Jurkat, Clone E6-1 (cell line): ENCODE measurements around the gene NRSN2.
A peak's percentile ranks its signal among the peaks of the same experiment; 100 is the strongest.
"Not testable (repeated sequence)": the region's sequence is repeated elsewhere in the genome, so short reads cannot be mapped to it uniquely, and the experiment has no call there.

Source experiments
- DNase-seq: peaks from one replicate; pipeline ENCODE4 v3.0.0-alpha.2; 2011; ENCODE audit warnings: low read depth, low spot score
- H3K4me3 ChIP-seq: 2 replicates; pipeline ENCODE4 v1.5.1; 2011; ENCODE audit warnings: mild to moderate bottlenecking, low read length, control low read depth, moderate library complexity

The NRSN2 gene

DNA sequence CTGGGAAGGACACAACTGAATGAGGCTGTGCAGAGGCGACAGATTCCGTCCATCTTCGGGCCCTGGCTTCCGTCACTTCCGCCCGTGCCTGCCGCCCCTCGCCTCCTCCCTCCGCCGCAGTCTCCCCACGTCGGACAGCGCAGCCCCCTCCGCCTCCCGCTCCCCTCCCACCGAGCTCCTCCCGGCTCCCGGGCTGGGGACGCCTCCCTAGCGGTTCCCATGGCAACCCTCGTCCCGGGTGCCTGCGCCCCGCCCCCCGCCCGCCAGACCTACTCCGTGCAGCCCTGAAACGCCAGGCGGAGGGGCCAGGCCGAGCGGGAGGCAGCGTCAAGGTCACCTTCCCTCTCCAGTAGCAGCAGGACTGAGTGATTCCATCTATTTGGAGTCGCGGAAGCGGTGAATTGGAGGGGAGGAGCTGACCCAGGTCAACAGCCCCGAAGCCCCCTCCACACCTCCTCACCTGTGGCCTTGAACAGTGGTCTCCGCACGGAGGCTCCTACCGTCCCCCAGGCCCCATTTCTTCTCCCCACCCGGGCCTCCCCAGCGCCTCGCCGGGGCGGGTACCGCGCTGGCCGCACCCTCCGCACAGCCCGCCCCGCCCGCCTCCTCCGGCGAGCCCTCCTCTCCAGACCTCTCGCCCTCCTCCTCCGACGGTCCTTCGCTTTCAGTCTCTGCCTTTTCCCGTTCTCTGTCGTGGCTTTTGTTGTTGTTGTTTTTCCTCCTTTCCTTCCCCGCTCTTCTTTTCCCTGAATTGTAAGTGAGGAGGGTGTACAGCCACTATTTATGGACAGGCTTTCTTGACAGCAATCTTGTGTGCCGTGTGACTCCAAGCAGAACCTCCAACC, 951 bp downstream of the NRSN2 start:
- peak; percentile 49 for DNase-seq
- peak overlapping the region; percentile 68 for H3K4me3 ChIP-seq

- no peak overlapping the region for H3K4me3 ChIP-seq
- no peak for DNase-seq
These were observed 2.3 kb downstream of the NRSN2 start for GRCh38 chr20:348972-349841.

DNA sequence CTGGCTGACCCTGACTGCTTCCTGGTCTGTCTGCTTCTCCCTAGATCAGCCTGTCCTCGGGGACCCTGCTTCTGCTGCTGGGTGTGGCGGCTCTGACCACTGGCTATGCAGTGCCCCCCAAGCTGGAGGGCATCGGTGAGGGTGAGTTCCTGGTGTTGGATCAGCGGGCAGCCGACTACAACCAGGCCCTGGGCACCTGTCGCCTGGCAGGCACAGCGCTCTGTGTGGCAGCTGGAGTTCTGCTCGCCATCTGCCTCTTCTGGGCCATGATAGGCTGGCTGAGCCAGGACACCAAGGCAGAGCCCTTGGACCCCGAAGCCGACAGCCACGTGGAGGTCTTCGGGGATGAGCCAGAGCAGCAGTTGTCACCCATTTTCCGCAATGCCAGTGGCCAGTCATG, 6.3 kb downstream of the NRSN2 start:
- DNase-seq = no peak
- H3K4me3 ChIP-seq = no peak overlapping the region

DNA sequence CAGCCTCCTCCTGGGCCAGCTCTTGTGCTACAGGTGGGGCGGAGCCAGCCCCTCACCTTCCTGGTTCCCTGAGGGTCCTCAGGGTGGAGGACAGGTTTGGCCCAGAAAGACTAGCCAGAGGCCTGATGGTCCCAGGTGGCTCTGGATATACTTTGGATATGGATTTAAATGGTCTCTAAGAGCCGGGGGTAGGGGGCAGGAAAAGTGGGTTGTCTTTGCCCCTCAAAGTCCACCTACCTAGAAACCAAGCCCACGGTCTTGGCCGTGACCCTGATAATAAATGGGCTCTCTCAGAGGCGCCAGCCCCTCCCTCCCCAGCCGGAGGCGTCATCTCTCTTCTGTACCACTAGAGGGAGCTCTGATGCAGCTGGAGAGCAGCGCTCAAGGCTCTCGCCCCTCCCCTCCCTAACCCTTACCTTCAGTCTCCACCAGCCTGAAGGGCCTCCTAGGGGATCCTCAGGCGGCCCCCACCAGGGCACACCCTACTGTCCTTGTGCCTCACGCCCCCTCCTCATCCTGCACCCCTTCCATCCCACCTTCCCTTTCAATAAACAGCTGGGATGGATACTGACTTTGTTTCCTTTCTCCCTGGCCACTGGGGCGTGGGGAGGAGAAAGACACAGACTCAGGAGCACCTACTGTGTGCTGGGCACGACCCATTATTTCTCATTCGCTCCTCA, 7.5 kb downstream of the NRSN2 start:
- DNase-seq = peak; percentile 65

GRCh38 chr20:356154-356553, 9.2 kb downstream of the NRSN2 start:
- H3K4me3 ChIP-seq, DNase-seq: not testable (repeated sequence)

More for the DNA sequence above, 7.5 kb downstream of the NRSN2 start:
- H3K4me3 ChIP-seq = no peak overlapping the region

GRCh38 chr20:356745-357144, 9.8 kb downstream of the NRSN2 start:
- no peak overlapping the region for H3K4me3 ChIP-seq

DNA sequence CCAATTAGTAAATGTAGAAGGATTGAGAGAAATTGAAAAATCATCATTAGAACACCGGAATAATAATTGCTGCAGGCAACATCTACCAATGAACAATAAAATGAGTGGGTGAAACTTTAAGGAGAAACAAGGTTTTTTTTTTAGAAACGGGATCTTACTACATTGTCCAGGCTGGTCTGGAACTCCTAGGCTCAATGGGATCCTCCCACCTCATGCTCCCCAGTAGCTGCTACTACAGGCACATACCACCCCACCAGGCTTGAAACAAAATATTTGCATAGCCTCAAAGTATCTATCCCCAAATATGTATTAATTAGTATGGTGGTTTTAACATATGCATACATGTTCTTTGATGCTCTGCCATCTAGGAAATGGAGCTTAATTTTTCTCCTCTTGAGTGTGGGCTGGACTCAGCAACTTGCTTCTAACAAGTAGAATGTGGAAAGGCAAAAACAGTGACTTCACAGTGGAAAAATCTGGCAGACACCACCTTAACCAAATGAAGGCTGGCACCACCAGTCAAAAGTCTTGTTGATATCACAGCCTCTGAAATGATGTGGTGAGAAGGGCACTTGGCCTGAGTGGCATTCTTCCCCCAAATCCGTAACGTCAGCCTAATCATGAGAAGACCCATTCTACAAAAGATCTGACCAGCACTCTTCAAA, 12.1 kb downstream of the NRSN2 start:
- DNase-seq = no peak
- H3K4me3 ChIP-seq = no peak overlapping the region

More at GRCh38 chr20:356745-357144, 9.8 kb downstream of the NRSN2 start:
- DNase-seq = no peak

DNA sequence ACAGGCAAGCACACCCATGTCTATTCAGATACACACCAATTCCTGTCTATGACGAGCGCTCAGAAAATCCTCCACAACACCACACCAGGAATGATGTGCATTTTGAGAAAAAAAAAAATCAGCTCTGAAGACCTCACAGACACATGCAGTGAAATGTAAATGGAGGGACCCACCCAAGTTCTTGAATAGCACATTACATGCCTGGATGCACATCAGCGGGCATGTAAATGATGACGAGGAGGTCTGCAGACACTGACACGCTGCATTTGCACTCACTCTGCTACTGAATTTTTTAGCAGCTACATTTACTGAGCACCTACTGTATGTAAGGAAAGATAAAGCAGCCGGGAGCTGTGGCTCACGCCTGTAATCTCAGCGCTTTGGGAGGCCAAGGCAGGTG, 14.7 kb downstream of the NRSN2 start:
- DNase-seq = no peak
- H3K4me3 ChIP-seq = no peak overlapping the region

DNA sequence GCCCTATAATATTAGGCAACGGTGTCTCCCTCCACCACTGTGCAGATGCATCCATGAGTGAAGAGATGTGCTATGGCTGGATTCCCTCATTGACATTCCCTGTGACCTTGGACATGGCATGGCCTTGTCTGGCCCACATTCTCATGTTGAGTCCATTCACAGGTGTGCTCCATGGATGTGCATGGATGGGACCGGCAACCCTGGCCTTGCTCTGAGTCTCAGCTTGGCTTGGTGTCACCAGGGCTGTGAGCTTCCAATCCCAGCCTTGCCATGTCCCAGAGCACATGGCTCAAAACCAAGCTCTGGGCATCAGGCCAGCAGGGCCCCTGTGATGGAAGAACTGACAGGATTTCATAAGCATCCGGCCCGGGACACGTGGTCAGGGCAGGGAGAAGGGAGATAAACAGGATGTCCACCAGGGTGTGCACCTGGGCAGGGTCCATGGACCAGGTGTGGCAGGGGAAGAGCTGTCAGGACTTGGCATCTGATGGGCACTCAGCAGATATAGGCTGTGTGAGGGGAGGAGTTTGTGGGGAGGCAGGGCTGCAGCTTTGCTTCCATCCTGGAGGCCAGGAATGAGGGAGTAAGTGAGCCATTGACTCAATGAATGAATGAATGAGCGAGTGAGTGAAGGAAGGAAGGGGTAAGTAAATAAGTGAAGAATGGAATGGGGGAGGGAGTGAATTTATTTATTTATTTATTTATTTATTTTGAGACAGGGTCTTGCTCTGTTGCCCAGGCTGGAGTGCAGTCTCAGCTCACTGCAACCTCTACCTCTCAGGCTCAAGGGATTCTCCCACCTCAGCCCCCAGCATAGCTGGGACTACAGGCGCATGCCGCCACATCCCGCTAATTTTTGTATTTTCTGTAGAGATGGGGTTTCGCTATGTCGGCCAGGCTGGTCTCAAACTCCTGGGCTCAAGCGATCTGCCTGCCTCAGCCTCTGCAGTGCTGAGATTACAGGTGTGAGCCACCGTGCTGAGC, 15.7 kb downstream of the NRSN2 start:
- H3K4me3 ChIP-seq = no peak overlapping the region
- DNase-seq = peak; percentile 32

DNA sequence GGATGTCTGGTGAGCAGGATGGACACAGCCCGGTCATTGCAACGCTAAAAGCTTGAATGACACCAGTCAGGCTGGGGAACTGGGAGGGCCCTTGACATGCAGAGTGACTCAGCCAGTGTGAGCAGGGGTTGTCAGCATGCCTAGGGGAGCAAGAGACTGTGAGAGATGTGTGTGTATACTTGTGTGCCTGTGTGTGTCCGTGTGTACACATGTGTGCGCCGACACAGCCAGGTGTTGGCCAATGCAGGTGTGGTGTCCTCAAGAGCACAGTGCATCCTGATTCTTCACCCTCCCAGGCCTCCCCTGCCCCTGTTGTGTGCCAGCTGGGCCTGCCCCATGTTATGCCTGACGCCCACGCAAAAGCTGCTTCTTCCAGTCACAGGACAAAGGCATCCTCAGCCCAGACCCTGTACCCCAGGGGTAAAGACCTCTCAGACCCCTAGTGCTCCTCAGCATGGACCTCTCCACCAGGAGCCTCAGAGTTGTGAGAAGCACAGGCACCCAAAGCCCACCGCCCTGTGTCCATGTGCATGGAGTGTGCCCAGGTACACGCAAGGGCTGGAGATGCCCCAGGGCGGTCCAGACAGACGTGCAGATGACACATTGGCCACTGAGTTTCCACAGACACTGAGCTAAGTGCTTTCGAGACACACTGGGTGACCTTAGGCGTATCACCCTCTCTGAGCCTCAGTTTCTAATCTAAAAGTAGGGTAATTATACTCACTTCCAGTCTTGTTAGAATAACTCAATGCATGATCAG, 16.6 kb downstream of the NRSN2 start:
- DNase-seq = no peak
- H3K4me3 ChIP-seq = no peak overlapping the region

GRCh38 chr20:364905-365794, 18.2 kb downstream of the NRSN2 start:
- DNase-seq = no peak
- no peak overlapping the region for H3K4me3 ChIP-seq

DNA sequence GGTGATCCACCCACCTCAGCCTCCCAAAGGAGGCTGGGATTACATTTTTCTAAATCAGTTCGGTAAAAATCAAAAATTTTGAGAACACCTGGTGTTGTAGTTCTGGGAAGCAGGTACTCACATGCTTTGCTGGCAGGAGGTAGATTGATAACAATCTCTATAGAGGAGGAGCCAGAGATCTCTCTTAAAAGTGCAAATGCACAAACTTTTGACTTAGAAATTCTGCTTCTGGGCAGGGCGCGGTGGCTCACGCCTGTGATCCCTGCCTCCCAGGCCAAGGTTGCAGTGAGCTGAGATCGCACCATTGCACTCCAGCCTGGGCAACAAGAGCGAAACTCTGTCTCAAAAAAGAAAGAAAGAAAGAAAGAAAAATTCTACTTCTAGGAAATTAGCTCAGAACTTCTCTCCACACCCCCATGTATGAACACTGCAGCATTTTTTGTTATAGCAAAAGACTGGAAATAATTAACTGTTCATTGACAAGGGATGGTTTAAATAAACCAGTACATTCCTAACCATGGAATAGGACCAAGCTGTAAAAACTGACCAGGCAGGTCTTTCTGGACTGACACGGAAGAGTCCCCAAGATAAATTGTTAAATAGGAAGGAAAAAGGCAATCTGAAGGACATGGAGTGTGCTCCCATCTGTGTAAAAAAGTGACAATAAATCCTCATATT, 19.3 kb downstream of the NRSN2 start:
- H3K4me3 ChIP-seq = no peak overlapping the region
- no peak for DNase-seq

DNA sequence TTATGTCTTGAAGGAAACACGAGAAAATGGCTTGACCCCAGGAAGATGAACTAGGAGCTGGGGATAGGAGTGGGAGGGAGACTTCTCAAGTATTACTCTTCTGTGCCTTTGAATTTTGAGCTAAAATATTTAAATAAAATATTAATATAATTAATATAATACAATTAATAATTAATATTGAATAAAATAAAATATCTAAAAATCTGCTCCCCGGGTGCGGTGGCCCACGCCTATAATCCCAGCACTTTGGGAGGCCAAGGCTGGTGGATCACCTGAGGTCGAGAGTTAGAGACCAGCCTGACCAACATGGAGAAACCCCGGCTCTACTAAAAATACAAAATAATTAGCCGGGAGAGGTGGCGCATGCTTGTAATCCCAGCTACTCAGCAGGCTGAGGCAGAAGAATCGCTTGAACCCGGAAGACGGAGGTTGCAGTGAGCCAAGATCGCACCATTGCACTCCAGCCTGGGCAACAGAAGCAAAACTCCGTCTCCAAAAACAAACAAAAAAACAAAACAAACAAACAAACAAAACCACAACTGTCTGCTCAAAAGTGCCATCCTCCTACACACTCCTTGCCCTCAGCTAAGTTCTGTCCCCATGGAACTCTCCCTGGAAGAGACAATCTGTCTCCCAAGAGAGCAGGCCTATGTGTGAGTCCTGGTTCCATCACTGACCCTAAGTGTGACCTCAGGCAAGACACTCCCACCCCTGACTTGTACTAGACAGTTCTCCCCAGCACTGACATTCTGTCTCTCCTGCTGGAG, 20.0 kb downstream of the NRSN2 start:
- H3K4me3 ChIP-seq = no peak overlapping the region
- no peak for DNase-seq

- no peak for DNase-seq
- H3K4me3 ChIP-seq = no peak overlapping the region
These were observed 20.6 kb downstream of the NRSN2 start for GRCh38 chr20:367486-367887.

- no peak for DNase-seq
- H3K4me3 ChIP-seq = no peak overlapping the region
These were observed 22.0 kb downstream of the NRSN2 start for GRCh38 chr20:368915-369314.
